ENCODE measurements around the gene RAB11FIP4.

DNA sequence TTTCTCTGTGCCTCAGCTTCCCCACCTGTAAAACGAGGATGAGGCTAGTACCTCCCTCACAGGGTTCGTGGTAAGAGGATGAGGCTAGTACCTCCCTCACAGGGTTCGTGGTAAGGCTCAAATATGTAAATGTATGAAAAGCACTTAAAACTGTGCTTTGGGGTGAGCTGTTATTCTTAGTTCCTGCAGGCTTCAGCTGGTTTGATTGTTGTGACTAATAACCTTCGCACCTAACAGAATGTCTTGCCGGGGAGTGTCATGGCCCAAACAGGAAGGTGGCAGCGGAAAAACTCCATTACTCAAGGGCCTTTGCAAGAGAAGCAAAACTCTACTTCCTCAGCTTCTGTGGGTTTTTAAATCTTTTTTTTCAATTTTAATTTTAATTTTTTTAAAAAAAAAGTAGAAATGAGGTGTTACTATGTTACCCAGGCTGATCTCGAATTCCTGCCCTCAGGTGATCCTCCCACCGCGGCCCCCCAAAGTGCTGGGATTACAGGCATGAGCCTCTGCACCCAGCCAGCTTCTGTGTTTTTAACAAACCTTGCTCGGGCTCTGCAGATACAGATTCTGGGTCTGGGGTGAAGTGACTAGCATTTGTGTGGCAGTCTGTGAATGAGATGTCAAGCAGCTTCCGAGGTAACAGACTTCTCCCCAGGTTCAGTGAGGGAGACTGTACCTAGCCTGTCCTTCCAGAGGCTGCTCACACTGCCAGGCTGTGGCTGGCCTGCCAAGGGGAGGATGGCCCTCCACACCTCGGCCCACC is 103.0 kb downstream of the RAB11FIP4 start:
- TF ChIP-seq, protein P1, sequence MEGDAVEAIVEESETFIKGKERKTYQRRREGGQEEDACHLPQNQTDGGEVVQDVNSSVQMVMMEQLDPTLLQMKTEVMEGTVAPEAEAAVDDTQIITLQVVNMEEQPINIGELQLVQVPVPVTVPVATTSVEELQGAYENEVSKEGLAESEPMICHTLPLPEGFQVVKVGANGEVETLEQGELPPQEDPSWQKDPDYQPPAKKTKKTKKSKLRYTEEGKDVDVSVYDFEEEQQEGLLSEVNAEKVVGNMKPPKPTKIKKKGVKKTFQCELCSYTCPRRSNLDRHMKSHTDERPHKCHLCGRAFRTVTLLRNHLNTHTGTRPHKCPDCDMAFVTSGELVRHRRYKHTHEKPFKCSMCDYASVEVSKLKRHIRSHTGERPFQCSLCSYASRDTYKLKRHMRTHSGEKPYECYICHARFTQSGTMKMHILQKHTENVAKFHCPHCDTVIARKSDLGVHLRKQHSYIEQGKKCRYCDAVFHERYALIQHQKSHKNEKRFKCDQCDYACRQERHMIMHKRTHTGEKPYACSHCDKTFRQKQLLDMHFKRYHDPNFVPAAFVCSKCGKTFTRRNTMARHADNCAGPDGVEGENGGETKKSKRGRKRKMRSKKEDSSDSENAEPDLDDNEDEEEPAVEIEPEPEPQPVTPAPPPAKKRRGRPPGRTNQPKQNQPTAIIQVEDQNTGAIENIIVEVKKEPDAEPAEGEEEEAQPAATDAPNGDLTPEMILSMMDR (IDR thresholded peaks at IDR 0.05): no peak
- no peak for TF ChIP-seq EZH2phosphoT487 (IDR thresholded peaks at IDR 0.05)

All from neural progenitor cell (in vitro differentiated cells).